ENCODE results near the gene PNKP.

DNA sequence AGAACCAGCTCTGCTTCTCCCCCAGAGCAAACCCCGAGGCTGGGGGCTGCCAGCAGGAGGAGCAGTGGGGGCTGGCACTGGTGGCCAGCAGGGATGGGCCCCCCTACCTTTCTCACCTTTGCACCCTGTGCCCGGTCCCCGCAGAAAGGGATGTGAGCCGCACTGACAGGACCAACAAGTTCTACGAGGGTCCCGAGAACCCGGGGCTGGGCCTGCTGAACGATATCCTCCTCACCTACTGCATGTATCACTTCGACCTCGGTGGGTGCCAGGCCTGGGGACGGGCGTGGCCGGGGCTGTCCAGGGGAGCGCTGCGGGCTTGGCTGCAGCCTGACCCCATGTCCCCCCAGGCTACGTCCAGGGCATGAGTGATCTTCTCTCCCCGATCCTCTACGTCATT lies 16.7 kb upstream of the PNKP start:
- TF ChIP-seq, protein P1, sequence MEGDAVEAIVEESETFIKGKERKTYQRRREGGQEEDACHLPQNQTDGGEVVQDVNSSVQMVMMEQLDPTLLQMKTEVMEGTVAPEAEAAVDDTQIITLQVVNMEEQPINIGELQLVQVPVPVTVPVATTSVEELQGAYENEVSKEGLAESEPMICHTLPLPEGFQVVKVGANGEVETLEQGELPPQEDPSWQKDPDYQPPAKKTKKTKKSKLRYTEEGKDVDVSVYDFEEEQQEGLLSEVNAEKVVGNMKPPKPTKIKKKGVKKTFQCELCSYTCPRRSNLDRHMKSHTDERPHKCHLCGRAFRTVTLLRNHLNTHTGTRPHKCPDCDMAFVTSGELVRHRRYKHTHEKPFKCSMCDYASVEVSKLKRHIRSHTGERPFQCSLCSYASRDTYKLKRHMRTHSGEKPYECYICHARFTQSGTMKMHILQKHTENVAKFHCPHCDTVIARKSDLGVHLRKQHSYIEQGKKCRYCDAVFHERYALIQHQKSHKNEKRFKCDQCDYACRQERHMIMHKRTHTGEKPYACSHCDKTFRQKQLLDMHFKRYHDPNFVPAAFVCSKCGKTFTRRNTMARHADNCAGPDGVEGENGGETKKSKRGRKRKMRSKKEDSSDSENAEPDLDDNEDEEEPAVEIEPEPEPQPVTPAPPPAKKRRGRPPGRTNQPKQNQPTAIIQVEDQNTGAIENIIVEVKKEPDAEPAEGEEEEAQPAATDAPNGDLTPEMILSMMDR (conservative IDR thresholded peaks at IDR 0.05; ENCODE audit: low read depth, low read length) = no peak
- no peak for TF ChIP-seq EZH2phosphoT487 (IDR thresholded peaks at IDR 0.05; ENCODE audit: borderline replicate concordance, low read length)

Measured in PC-3 (cell line).